ENCODE results near the gene FLT1.

Gene FLT1

DNA sequence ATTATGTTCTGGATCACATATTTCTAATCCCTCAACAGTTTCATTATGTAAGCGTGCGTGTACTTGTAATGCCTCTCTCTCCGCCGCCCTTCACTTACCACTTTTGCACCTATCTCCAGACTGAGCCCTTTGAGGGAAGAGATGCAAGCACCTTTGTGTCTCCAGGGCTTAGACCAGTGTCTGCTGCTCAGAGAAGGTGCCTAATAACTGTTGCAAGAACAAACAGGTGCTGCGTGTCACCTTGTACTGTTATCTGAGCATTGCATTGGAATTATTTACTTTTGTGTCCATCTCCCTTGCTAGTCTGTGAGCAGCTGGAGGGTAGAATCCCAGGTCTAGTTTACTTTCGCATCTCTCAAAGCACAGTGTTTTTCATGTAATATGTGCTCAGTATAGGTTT is 156.2 kb downstream of the FLT1 start:
- Histone ChIP-seq H3K9me3 (ENCODE audit: insufficient read depth, low read depth, low read length) (no peaks in the 10 kb centered on the region), H3K27ac (ENCODE audit: low read depth, low read length) (no peak overlapping the region), H3K36me3 (ENCODE audit: insufficient read depth, low read length) (peaks cover 16% of the 10 kb centered on the region; the same call in 1 of the 2 replicates), H3K27me3 (ENCODE audit: insufficient read depth, low read length) (no peaks in the 10 kb centered on the region), H3K9ac (ENCODE audit: low read depth, low read length) (no peak overlapping the region), H3K4me3 (ENCODE audit: low read length) (no peak overlapping the region), H3K4me1 (ENCODE audit: insufficient read depth, low read length) (peaks cover 4% of the 10 kb centered on the region; the same call in 1 of the 2 replicates)
- WGBS = 96% methylated on average over 5 of the region's 6 CpGs

- H3K9me3 ChIP-seq (ENCODE audit: insufficient read depth, low read depth, low read length) = no peaks in the 10 kb centered on the region
- no peaks in the 10 kb centered on the region for H3K27me3 ChIP-seq (ENCODE audit: insufficient read depth, low read length)
- 92% methylated on average over 4 of the region's 4 CpGs for WGBS
- no peak overlapping the region for H3K4me3 ChIP-seq (ENCODE audit: low read length)
- no peak overlapping the region for H3K27ac ChIP-seq (ENCODE audit: low read depth, low read length)
- peaks cover 4% of the 10 kb centered on the region; the same call in 1 of the 2 replicates for H3K4me1 ChIP-seq (ENCODE audit: insufficient read depth, low read length)
- no peak overlapping the region for H3K9ac ChIP-seq (ENCODE audit: low read depth, low read length)
- H3K36me3 ChIP-seq (ENCODE audit: insufficient read depth, low read length) = peaks cover 22% of the 10 kb centered on the region
Observed at GRCh38 chr13:28338006-28338574, 156.8 kb downstream of the FLT1 start.

DNA sequence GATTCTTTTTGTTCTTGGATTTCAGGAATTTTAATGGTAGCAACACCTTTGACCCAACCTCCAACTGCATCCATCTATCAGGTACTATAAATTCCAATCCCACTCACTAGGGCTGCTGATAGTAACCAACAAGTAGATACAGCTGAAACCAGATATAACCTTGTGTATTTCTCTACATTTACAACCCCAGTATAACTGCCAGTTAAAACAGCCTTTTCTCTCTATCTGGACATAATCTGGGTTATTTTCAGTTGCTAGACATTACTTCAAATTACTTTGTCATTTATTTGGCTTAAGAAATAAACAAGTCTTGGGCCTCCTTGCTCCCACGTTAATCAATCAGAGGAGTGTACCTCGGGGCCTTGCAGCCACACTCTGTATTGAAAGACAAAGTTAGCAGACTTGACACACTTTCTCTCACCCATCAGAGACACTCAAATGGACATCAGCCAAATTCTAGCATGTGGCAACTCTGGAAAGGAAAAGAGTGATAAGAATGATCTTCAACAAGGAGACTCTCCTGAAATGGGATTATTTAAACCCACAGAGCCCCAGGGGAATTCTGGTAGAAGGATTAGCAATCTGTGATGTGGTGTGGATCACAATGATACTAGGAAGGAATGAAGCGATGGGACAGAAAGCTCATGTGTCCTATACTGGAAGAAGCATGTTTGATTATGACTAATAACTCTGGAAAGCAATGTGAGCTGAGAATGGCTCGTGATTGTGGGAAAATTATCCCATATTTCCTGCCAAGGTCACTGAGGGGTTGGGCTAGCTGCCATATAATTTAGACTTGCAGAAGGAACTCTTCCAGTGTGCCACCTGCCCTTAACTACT is 157.5 kb downstream of the FLT1 start:
- Histone ChIP-seq H3K9ac (ENCODE audit: low read depth, low read length) (no peak overlapping the region), H3K4me1 (ENCODE audit: insufficient read depth, low read length) (peaks cover 4% of the 10 kb centered on the region; the same call in 1 of the 2 replicates), H3K27ac (ENCODE audit: low read depth, low read length) (no peak overlapping the region), H3K4me3 (ENCODE audit: low read length) (no peak overlapping the region), H3K27me3 (ENCODE audit: insufficient read depth, low read length) (no peaks in the 10 kb centered on the region), H3K36me3 (ENCODE audit: insufficient read depth, low read length) (peaks cover 29% of the 10 kb centered on the region), H3K9me3 (ENCODE audit: insufficient read depth, low read depth, low read length) (no peaks in the 10 kb centered on the region)
- WGBS = 94% methylated on average over 4 of the region's 4 CpGs

DNA sequence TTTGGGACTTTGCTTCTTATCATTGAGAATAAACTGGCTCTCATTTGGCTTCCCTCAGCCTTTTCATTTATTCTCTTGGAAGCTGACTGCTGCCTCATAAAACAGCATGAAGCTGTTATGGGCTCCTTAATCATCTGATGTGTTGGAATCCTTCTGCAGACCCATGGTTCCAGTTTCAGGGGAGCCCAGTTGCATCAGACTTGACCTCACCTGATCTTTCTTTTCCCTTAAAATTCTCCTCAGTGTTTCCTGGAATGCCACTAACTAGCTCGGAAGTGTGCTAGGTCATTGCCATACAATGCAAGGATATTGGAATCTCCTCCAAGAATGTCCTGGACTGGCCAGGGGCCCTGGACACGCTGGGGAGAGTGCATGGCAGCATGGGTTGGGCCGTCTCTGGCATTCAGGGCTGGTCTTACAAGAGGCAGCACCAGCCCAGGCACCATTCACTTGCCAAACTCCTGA is 158.7 kb downstream of the FLT1 start:
- no peak overlapping the region for H3K9ac ChIP-seq (ENCODE audit: low read depth, low read length)
- no peaks in the 10 kb centered on the region for H3K9me3 ChIP-seq (ENCODE audit: insufficient read depth, low read depth, low read length)
- WGBS = 93% methylated on average over 3 of the region's 3 CpGs
- H3K27ac ChIP-seq (ENCODE audit: low read depth, low read length) = no peak overlapping the region
- peaks cover 29% of the 10 kb centered on the region for H3K36me3 ChIP-seq (ENCODE audit: insufficient read depth, low read length)
- H3K27me3 ChIP-seq (ENCODE audit: insufficient read depth, low read length) = no peaks in the 10 kb centered on the region
- H3K4me1 ChIP-seq (ENCODE audit: insufficient read depth, low read length) = peaks cover 4% of the 10 kb centered on the region; the same call in 1 of the 2 replicates
- H3K4me3 ChIP-seq (ENCODE audit: low read length) = no peak overlapping the region

- H3K4me3 ChIP-seq (ENCODE audit: low read length) = no peak overlapping the region
- no peak overlapping the region for H3K9ac ChIP-seq (ENCODE audit: low read depth, low read length)
- peaks cover 4% of the 10 kb centered on the region; the same call in 1 of the 2 replicates for H3K4me1 ChIP-seq (ENCODE audit: insufficient read depth, low read length)
- peaks cover 28% of the 10 kb centered on the region for H3K36me3 ChIP-seq (ENCODE audit: insufficient read depth, low read length)
- H3K27ac ChIP-seq (ENCODE audit: low read depth, low read length) = no peak overlapping the region
- 89% methylated on average over 2 of the region's 2 CpGs for WGBS
- no peaks in the 10 kb centered on the region for H3K27me3 ChIP-seq (ENCODE audit: insufficient read depth, low read length)
- no peaks in the 10 kb centered on the region for H3K9me3 ChIP-seq (ENCODE audit: insufficient read depth, low read depth, low read length)
Observed at GRCh38 chr13:28333204-28333881, 161.6 kb downstream of the FLT1 start.

GRCh38 chr13:28329395-28330158 is 165.4 kb downstream of the FLT1 start:
- Histone ChIP-seq H3K4me1 (ENCODE audit: insufficient read depth, low read length) (peaks cover 12% of the 10 kb centered on the region; the same call in 1 of the 2 replicates), H3K9me3 (ENCODE audit: insufficient read depth, low read depth, low read length) (no peaks in the 10 kb centered on the region), H3K36me3 (ENCODE audit: insufficient read depth, low read length) (peaks cover 22% of the 10 kb centered on the region), H3K4me3 (ENCODE audit: low read length) (no peak overlapping the region), H3K9ac (ENCODE audit: low read depth, low read length) (no peak overlapping the region), H3K27me3 (ENCODE audit: insufficient read depth, low read length) (no peaks in the 10 kb centered on the region), H3K27ac (ENCODE audit: low read depth, low read length) (no peak overlapping the region)
- WGBS = 89% methylated on average over 14 of the region's 17 CpGs

DNA sequence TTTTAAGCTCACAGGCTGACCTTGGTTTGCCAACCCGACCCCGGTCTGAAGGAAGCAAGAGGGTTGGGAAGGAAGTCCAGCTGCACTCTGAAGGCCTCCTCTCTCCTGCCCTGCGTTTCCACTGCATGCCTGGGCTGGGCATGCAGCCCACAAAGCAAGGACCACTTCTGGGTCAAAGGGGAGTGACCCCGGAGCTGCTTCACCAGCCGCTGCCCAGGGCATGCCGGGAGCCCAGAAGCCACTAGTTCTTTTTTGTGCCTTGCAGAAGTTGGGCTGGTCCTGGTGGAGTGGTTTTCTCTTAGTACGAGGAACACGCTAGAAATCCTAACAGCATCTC is 166.7 kb downstream of the FLT1 start:
- H3K9ac ChIP-seq (ENCODE audit: low read depth, low read length) = no peak overlapping the region
- H3K4me3 ChIP-seq (ENCODE audit: low read length) = no peak overlapping the region
- H3K27ac ChIP-seq (ENCODE audit: low read depth, low read length) = no peak overlapping the region
- WGBS = 94% methylated on average over 8 of the region's 8 CpGs
- peaks cover 12% of the 10 kb centered on the region; the same call in 1 of the 2 replicates for H3K4me1 ChIP-seq (ENCODE audit: insufficient read depth, low read length)
- no peaks in the 10 kb centered on the region for H3K27me3 ChIP-seq (ENCODE audit: insufficient read depth, low read length)
- no peaks in the 10 kb centered on the region for H3K9me3 ChIP-seq (ENCODE audit: insufficient read depth, low read depth, low read length)
- peaks cover 13% of the 10 kb centered on the region; the same call in 1 of the 2 replicates for H3K36me3 ChIP-seq (ENCODE audit: insufficient read depth, low read length)

- Histone ChIP-seq H3K27me3 (ENCODE audit: insufficient read depth, low read length) (no peaks in the 10 kb centered on the region), H3K4me3 (ENCODE audit: low read length) (no peak overlapping the region), H3K9me3 (ENCODE audit: insufficient read depth, low read depth, low read length) (no peaks in the 10 kb centered on the region), H3K36me3 (ENCODE audit: insufficient read depth, low read length) (peaks cover 7% of the 10 kb centered on the region; the same call in 1 of the 2 replicates), H3K4me1 (ENCODE audit: insufficient read depth, low read length) (peaks cover 12% of the 10 kb centered on the region; the same call in 1 of the 2 replicates), H3K9ac (ENCODE audit: low read depth, low read length) (no peak overlapping the region), H3K27ac (ENCODE audit: low read depth, low read length) (no peak overlapping the region)
- 89% methylated on average over 13 of the region's 14 CpGs for WGBS
Observed at GRCh38 chr13:28327373-28328270, 167.3 kb downstream of the FLT1 start.

GRCh38 chr13:28326056-28326455 is 168.9 kb downstream of the FLT1 start:
- Histone ChIP-seq H3K9me3 (ENCODE audit: insufficient read depth, low read depth, low read length) (no peaks in the 10 kb centered on the region), H3K36me3 (ENCODE audit: insufficient read depth, low read length) (peaks cover 7% of the 10 kb centered on the region; the same call in 1 of the 2 replicates), H3K9ac (ENCODE audit: low read depth, low read length) (no peak overlapping the region), H3K4me3 (ENCODE audit: low read length) (no peak overlapping the region), H3K4me1 (ENCODE audit: insufficient read depth, low read length) (peaks cover 12% of the 10 kb centered on the region; the same call in 1 of the 2 replicates), H3K27ac (ENCODE audit: low read depth, low read length) (no peak overlapping the region), H3K27me3 (ENCODE audit: insufficient read depth, low read length) (no peaks in the 10 kb centered on the region)
- 100% methylated on average over 2 of the region's 2 CpGs for WGBS

GRCh38 chr13:28325022-28325421 is 169.9 kb downstream of the FLT1 start:
- Histone ChIP-seq H3K27me3 (ENCODE audit: insufficient read depth, low read length) (no peaks in the 10 kb centered on the region), H3K27ac (ENCODE audit: low read depth, low read length) (no peak overlapping the region), H3K4me1 (ENCODE audit: insufficient read depth, low read length) (peaks cover 12% of the 10 kb centered on the region; the same call in 1 of the 2 replicates), H3K36me3 (ENCODE audit: insufficient read depth, low read length) (peaks cover 9% of the 10 kb centered on the region; the same call in 1 of the 2 replicates), H3K9me3 (ENCODE audit: insufficient read depth, low read depth, low read length) (no peaks in the 10 kb centered on the region), H3K4me3 (ENCODE audit: low read length) (no peak overlapping the region), H3K9ac (ENCODE audit: low read depth, low read length) (no peak overlapping the region)
- WGBS = 91% methylated on average over 2 of the region's 2 CpGs

Data from HUES64 (cell line).